Measurements from ENCODE around the gene RWDD3. TPM values are rescaled to one million over a fixed set of nuclear protein-coding genes. Genes with fewer than 3 reads are reported as not detected.

The RWDD3 gene
- total and polyA plus RNA-seq, 2 donors (not counting 1 experiment from before 2014, with no cell fraction given) = 15.3 to 20.5 TPM

- Histone ChIP-seq H4K20me1 (ENCODE audit: control insufficient read depth, extremely low read depth, insufficient read depth, low read length) (no peaks in the 10 kb centered on the region), H3K4me3 (replicated peaks in 1 of 4; ENCODE audit: control extremely low read depth in 1 of 4, insufficient read depth in 1 of 4, low read depth in 3 of 4, low read length in 4 of 4) (no peak overlapping the region), H3K4me2 (ENCODE audit: extremely low read depth, insufficient read depth, low read length) (no peak overlapping the region), H3K9me3 (ENCODE audit: control insufficient read depth, insufficient read depth, low read depth, low read length) (no peaks in the 10 kb centered on the region), H2AFZ (ENCODE audit: low read length) (no peak overlapping the region), H3K4me1 (ENCODE audit: control insufficient read depth, extremely low read depth, insufficient read depth, low read length) (no peaks in the 10 kb centered on the region), H3K27ac (ENCODE audit: insufficient read depth, low read length) (no peak overlapping the region), H3K27me3 (ENCODE audit: control insufficient read depth, insufficient read depth, low read length) (no peaks in the 10 kb centered on the region), H3K79me2 (ENCODE audit: control insufficient read depth, insufficient read depth, low read length) (no peaks in the 10 kb centered on the region), H3K36me3 (ENCODE audit: control insufficient read depth, insufficient read depth, low read length) (no peaks in the 10 kb centered on the region), H3K9ac (ENCODE audit: insufficient read depth, low read length) (no peak overlapping the region)
- no peak for DNase-seq (ENCODE audit: low read depth in 2 of 2)
- no peak for TF ChIP-seq CTCF (conservative IDR thresholded peaks at IDR 0.05 in 1 of 2, IDR thresholded peaks at IDR 0.05 in 1 of 2; ENCODE audit: low read depth in 1 of 2, low read length in 2 of 2)
- TF ChIP-seq EZH2 (IDR thresholded peaks at IDR 0.05; ENCODE audit: low read length, missing control alignments) = no peak
Observed at GRCh38 chr1:95287081-95287480, 53.1 kb downstream of the RWDD3 start.

GRCh38 chr1:95287825-95288224 is 53.8 kb downstream of the RWDD3 start:
- DNase-seq (ENCODE audit: low read depth in 2 of 2) = no peak
- Histone ChIP-seq H3K9ac (ENCODE audit: insufficient read depth, low read length) (no peak overlapping the region), H3K79me2 (ENCODE audit: control insufficient read depth, insufficient read depth, low read length) (no peaks in the 10 kb centered on the region), H3K27ac (ENCODE audit: insufficient read depth, low read length) (no peak overlapping the region), H3K4me1 (ENCODE audit: control insufficient read depth, extremely low read depth, insufficient read depth, low read length) (no peaks in the 10 kb centered on the region), H3K36me3 (ENCODE audit: control insufficient read depth, insufficient read depth, low read length) (no peaks in the 10 kb centered on the region), H3K4me2 (ENCODE audit: extremely low read depth, insufficient read depth, low read length) (no peak overlapping the region), H2AFZ (ENCODE audit: low read length) (no peak overlapping the region), H4K20me1 (ENCODE audit: control insufficient read depth, extremely low read depth, insufficient read depth, low read length) (no peaks in the 10 kb centered on the region), H3K27me3 (ENCODE audit: control insufficient read depth, insufficient read depth, low read length) (no peaks in the 10 kb centered on the region), H3K9me3 (ENCODE audit: control insufficient read depth, insufficient read depth, low read depth, low read length) (no peaks in the 10 kb centered on the region), H3K4me3 (replicated peaks in 1 of 4; ENCODE audit: control extremely low read depth in 1 of 4, insufficient read depth in 1 of 4, low read depth in 3 of 4, low read length in 4 of 4) (no peak overlapping the region)
- TF ChIP-seq CTCF (conservative IDR thresholded peaks at IDR 0.05 in 1 of 2, IDR thresholded peaks at IDR 0.05 in 1 of 2; ENCODE audit: low read depth in 1 of 2, low read length in 2 of 2) (no peak), EZH2 (IDR thresholded peaks at IDR 0.05; ENCODE audit: low read length, missing control alignments) (no peak)

Other genes starting within 250 kb of the RWDD3 start
- 3.8 and 4.6 TPM in 2 replicates for gene ALG14, start 161.3 kb upstream of the RWDD3 start, total RNA-seq
- 3.5 TPM in 2 replicates for gene ALG14, start 161.3 kb upstream of the RWDD3 start, polyA plus RNA-seq
- 0.51 and 2.1 TPM in 2 replicates for gene TLCD4, start 116.9 kb upstream of the RWDD3 start, total RNA-seq
- gene TLCD4, start 116.9 kb upstream of the RWDD3 start, polyA plus RNA-seq = 0.70 and 1.5 TPM in 2 replicates